CD4-positive, alpha-beta T cell treated with Interleukin-4 for 4 hours (primary cell): ENCODE results near the gene ERH.
"Not testable (repeated sequence)": the region's sequence is repeated elsewhere in the genome, so short reads cannot be mapped to it uniquely, and the experiment has no call there.

Experiments
- DNase-seq: peaks from one replicate; pipeline ENCODE4 v3.0.0-alpha.2; 2020

The ERH gene

DNA sequence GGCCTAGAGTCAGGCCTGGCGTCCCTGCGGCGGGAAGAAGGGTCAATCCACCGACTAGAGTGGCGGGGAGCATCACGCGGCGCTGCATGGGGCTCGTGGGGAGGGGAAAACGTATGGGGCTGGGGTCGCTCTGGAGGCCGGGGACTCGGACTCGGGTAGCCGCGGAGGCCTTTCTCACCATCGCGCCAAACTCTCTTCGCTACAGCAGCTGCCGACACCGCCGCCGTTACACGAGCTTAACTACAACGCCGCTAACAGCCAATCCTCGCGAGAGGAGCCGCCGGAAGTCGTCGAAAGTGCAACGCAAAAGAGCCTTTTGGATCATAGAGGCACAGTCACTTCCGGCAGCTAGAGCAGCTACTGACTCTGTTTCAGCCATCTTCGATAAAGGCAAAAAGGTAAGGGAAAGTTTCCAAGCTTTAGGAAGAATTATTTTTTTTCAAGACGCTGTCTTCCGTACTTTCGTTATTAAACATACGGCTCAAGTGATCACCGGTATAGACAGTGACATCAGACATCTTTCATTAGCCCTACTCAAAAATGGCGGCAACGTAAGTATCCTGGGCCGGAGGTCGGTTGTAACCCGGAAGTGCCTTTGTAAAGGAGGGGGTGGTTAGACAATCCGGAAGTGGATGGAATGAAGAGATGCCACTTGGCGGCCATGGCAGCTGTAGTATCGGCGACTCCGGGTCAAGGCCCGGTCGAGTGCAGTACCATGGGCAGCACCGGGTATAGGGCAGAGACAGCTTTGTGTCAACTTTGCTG, at the start of gene ERH, which contains the start of gene SLC39A9:
Gene ERH (minus strand): TSS at position 247 of the 765 bp plus-strand sequence. CDS start 66 bp downstream, at position 181.
Gene SLC39A9 (plus strand): TSS at position 640 of the 765 bp plus-strand sequence. CDS start 678 bp downstream, outside the sequence.
- DNase-seq = peak; percentile 97

DNA sequence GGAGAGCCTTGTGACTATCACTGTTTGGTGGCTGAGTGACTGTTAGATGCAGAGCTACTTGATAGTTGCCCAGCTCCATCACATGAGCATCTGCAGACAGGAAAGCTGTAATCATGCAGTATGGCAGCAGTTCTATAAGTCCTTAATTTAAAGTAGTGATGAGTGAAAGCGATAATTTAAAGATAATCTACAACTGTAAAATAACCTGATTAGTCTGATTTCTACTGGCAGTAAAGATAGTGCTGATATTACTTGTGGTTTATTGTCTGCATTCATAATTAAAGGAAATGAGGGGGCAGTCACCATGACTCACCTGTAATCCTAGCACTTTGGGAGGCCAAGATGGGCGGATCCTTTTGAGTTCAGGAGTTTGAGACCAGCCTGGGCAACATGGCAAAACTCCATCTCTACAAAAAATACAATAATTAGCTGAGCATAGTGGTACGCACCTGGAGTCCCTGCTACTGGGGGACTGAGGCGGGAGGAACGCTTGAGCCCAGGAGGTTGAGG, 45.3 kb upstream of the ERH start:
- no peak for DNase-seq

DNA sequence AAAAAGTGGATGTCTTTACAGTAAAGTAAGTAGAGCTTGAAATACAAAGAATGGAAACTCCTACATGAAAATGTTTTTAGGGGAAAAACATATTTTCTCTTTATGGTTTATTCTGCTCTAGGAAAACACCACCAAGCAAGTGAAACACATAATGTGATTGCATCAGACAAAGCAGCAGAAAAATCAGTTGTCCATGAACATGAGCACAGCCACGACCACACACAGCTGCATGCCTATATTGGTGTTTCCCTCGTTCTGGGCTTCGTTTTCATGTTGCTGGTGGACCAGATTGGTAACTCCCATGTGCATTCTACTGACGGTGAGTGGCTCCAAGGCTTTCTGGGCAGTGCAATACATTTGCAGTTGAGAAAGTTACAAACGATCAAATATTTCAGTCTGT, 43.8 kb upstream of the ERH start:
- no peak for DNase-seq

DNA sequence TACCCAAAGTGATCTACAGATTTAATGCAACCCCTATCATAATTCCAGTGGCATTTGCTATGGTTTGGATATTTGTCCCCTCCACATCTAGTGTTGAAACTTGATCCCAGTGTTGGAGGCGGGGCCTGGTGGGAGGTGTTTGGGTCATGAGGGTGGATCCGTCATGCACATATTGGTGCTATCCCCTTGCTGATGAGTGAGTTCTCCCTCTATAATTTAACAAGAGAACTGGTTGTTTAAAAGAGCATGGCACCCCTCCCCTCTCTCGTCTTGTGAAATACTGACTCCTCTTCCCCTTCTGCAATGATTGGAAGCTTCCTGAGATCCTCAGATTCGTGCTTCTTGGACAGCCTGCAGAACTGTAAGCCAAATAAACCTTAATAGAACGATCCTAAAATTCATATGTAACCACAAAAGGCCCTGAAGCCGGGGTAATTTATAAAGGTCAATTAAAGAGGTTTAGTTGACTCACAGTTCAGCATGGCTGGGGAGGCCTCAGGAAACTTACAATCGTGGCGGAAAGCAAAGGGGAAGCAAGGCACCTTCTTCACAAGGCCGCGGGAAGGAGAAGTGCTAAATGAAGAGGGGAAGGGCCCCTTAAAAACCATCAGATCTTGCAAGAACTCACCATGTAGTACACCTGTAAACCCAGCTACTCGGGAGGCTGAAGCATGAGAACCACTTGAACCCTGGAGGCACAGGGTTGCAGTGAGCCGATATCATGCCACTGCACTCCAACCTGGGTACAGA, 41.6 kb upstream of the ERH start:
- DNase-seq = no peak

- no peak for DNase-seq
Measured at GRCh38 chr14:69432364-69432763, 34.3 kb upstream of the ERH start.

DNA sequence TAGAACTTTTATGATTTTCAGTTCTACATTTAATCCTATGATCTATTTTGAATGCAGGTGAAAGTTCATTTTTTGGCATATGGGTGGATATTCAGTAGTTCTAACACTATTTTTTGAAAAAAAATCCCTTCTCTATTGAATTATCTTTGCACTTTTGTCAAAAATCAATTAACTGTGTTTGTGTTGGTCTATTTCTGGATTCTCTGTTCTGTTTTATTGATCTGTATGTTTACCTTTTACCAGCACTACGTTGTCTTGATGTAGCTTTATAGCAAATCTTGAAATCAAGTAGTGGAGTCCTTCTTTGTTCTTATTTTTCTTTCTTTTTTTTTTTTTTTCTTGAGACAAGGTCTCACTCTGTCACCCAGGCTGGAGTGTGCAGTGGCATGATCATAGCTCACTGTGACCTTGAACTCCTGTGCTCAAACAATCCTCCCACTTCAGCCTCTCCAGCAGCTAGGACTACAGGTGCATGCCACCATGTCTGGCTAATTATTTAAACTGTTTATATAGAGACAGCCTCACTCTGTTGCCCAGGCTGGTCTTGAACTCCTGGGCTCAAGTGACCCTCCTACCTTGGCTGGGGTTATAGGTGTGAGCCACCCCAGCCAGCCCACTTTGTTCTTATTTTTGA, 32.3 kb upstream of the ERH start:
- DNase-seq = no peak

DNA sequence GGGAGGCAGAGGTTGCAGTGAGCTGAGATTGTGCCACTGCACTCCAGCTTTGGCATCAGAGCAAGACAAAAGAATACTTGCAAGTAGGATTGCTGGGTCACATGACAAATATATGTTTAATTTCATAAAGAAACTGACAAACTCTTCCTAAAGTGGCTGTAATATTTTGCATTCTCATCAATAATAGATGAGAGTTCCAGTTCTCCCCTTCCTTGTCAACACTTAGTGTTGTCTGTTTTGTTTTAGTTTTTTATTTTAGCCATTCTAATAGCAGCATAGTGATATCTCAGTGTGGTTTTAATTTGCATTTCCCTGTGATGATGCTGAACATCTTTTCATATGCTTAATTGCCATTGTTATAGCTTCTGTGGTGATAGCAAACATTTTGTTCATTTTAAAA, 31.5 kb upstream of the ERH start:
- DNase-seq = no peak

DNA sequence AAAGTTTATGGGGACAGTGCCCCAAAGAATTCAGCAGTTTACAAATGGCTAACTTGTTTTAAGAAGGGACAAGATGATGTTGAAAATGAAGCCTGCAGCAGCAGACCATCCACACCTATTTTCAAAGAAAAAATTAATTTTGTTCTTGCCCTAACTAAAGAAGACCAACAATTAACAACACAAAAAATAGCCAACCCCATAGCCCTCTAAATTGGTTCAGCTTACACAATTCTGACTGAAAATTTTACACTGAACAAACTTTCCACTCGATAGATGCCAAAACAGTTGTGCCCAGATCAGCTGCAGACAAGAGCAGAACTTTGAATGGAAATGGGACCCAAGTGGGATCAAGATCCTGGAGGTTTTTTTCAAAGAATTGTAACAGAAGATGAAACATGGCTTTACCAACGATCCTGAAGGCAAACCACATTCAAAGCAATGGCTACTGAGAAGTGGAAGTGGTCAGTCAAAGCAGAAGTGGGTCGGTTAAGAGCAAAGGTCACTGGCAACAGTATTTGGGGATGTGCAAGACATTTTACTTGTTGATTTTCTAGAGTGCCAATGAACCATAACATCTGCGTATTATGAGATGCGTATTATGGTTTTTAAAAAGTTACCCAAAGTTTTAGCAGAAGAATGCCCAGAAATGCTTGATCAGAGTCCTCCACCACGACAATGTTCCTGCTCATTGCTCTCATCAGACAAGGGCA, 30.3 kb upstream of the ERH start:
- no peak for DNase-seq

- DNase-seq = no peak
Measured at GRCh38 chr14:69427596-69427995, 29.5 kb upstream of the ERH start.

- DNase-seq = no peak
Measured at GRCh38 chr14:69424149-69424923, 26.2 kb upstream of the ERH start.

GRCh38 chr14:69423279-69423678, 25.2 kb upstream of the ERH start:
- no peak for DNase-seq

DNA sequence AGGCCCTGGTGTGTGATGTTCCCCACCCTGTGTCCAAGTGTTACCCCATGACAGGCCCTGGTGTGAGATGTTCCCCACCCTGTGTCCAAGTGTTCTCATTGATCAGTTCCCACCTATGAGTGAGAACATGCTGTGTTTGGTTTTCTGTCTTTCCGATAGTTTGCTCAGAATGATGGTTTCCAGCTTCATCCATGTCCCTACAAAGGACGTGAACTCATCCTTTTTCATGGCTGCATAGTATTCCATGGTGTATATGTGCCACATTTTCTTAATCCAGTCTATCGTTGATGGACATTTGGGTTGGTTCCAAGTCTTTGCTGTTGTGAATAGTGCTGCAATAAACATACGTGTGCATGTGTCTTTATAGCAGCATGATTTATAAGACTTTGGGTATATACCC, 18.0 kb upstream of the ERH start:
- DNase-seq = not testable (repeated sequence)

- no peak for DNase-seq
Measured at GRCh38 chr14:69413483-69413882, 15.4 kb upstream of the ERH start.

DNA sequence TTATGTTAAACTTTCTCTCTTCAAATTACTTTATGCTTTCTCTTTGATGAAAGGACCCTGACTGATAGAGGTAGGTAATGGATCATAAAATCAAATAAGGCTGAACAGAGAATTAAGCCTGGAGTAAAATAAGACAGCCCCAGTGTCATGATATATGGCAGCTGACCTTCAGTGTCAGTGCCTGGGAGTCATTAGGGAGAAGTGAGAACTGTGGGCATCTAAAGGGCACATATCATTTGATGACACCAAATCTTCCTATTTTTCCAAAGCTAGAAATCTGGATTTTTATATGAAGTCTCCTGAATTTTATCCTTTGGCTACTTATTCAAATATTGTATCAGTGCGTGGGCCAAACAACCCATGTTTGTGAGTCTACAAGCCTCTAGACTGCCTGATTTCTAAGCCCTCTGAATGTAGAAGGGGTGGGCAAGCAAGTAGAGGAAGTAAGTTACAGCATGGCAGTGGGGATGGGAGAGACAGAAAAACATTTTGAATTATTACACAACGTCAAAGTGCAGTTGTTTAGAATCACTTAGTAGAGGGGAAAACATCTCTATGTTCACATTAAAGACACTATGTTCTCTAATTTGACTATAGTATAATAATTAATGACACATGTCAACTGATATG, 10.3 kb upstream of the ERH start:
- DNase-seq = no peak

- no peak for DNase-seq
Measured at GRCh38 chr14:69405762-69406161, 7.7 kb upstream of the ERH start.

DNA sequence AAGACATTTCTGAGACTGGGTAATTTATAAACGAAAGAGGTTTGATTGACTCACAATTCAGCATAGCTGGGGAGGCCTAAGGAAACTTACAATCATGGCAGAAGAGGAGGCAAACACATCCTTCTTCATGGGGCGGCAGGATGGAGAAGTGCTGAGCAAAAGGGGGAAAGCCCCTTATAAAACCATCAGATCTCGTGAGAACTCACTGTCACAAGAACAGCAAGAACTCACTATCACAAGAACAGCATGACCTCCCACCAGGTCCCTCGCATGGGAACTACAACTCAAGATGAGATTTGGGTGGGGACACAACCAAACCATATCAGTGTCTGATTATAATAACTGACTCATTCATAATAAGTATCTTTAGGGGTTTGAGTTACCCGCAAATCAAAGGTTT, 6.8 kb upstream of the ERH start:
- no peak for DNase-seq

GRCh38 chr14:69404478-69404877, 6.4 kb upstream of the ERH start:
- no peak for DNase-seq

- DNase-seq = no peak
Measured at GRCh38 chr14:69401841-69402240, 3.7 kb upstream of the ERH start.

GRCh38 chr14:69400154-69400553, 2.1 kb upstream of the ERH start:
- DNase-seq = no peak

DNA sequence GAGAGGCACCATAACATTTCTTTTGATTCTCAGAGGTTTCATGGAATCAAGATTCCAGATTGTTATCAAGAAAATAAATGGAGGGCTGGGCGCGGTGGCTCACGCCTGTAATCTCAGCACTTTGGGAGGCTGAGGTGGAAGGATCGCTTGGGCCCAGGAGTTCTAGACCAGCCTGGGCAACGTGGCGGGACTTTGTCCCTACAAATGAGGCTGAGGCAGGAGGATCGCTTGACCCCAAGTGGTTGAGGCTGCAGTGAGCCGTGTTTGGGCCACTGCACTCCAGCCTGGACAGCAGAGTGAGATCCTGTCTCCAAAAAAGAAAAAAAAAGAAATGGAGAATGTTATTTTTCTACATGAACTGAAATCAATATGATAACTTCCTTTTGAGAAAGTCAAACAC, 1.7 kb upstream of the ERH start:
- no peak for DNase-seq

DNA sequence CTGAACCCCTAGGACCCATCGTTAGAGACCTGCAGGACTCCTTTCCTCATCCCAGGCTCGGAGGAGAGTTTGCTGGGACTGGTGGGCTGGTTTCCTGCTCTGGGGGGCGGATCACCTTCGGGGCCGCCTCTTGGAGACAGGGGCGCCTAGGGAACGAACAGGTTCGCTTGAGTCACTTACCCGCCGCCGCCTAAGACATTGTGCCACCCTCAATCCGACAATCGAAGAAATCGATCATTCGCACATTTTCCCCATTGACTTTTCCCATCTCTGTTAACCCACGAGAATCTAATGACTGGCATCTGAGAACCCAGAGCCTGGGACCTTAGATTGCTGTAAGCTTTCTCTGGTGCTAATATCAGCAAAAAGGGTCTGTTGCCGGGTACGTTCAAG, 715 bp upstream of the ERH start:
- no peak for DNase-seq

DNA sequence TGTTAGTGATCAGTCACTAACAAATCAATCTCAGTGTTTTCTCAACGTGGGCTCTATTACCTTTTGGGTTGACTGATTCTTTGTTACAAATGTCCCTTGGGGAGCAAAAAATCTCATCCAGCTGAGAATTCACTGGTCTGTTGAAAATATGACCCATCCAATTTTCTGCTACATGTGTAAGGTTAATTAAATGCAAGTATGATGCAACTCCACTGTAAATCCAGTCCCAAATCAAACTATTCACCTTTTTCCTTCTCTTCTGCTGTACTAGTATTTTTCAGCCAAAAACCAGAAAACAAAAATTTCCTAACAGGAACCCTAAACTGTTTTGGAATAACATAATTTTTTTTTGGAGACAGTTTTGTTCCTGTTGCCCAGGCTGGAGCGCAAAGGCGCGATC, 2.2 kb downstream of the ERH start:
- DNase-seq = no peak
